HG02884 (cell line): Measurements from ENCODE around the gene TRAF1.

Experiments used
- ATAC-seq: cut with Tn5 transposase; IDR thresholded peaks from one replicate; pipeline ENCODE4 v1.9.1; 2021; ENCODE audit warnings: mild to moderate bottlenecking, moderate library complexity; ENCODE audit not compliant: unreplicated experiment

The TRAF1 gene

DNA sequence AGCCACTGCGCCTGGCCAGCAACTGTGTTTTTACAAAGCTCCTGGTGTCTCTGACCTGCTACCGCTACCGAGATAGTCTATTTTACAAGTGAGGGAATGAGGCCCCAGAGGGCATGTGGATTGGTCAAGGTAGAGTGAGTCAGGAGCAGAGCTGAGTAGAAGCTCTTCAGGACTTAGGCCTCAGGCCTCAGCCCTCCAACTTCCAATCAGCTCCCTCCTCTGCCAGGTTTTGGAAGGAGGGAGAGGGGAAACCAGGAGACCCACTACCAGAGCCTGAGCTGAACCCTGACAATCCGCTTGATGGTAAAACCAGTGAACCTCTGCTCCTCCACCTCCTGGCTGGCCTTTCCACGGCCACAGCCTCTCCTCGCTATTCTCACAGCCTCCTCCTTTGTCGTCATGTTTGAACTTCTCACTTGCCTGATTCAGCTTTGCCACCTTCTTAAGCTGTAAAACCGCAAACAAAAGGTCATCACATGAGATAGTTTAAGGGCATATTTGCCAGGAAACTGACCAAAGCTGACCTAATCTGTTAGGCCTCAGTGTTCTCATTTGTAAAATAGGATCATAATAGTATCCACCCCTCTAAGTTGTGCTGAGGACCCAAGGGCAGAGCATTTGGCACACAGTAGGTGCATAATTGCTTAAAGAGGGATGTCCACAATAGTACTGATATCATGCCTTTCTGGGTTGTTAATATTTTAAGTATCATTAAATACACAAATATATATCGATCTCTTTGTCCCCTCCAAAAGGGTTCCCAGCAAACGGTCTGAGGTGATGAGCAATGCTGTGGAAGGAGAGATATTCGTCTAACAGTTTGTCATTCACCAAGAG is 1.7 kb downstream of the TRAF1 start:
- ATAC-seq = no peak

DNA sequence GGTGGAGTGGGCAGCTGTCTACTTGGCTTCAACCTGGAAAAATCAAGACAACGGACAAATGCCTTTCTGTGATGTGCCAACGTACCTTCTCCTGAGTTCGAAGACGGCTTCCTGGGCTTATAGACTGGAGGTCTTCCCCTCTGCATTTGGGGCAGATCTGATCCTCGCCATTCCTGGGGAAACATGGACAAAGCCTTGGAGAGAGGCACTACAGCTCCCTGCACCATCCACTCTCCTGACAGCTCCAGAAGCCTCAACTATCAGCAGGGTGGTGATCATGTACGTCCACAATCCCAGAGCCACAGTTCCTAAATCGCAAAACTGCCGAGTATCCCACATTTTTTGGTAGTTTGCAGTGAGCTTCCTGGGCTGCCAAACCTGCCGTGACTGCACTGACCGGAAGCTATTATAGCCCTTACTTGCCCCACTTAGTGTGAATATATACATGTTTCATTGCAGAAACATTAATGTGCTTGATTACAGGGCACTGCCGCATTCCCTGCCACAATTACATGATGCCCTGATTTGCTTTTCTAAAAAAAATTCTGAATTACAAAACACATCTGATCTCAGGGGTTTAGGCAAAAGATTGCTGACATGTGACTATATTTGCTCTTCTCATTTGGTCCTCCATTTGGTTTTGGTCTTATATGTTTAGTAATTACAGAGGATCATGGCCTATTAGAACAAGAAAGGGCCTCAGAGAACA is 2.8 kb downstream of the TRAF1 start:
- no peak for ATAC-seq

DNA sequence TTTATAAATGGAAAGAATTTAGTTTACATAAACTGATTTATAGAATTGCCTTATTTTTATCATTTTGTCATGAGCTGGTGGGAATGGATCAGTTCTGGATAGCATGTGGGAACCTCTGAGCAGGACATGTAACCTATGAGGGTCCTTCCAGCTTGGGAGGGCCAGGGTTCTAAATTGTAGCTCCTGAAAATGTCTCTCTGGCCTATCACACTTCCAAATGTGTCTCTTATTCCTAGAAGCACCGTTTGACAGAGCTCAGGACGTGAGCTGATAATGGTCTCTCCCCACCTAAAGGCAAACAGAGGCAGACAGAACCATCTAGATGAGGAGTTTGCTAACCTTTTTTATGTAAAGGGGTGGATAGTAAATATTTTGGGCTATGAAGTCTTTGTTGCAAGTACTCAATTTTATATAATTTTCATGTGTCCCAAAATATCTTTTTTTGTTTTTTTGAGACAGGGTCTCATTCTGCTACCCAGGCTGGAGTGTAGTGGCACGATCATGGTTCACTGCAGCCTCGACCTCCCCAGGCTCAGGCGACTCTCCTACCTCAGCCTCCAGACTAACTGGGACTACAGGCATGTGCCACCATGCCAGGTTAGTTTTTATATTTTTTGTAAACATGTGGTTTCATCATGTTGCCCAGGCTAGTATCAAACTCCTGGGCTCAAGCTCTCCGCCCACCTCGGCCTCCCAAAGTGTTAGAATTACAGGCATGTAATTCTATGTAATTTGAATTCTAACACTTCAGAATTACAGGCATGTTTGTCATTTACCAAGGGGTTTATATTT is 4.0 kb downstream of the TRAF1 start:
- ATAC-seq = no peak

DNA sequence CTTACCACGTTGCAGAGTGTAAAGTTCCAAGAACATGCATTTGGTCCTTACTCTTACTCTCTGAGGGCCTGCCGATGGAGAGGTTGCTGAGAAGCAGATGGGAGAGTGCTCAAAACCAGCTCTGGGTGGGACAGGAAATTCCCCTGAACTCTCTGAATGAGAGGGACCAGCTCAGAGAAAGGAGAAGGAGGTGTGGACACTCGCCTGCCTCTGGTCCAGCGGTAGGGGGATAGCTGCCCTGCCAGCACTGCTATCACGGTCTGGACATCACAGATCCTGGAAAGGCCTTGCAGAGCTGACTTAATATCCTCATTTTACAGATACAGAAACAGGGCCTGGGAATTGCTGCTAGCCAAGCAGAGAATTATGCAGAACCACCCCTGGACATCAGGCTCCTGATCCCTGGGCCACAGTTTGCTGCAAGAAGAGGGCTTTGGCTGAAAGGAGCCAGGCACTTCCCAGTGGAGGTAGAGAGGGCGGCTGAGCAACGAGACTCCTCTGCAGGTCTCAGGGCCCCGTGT is 4.9 kb downstream of the TRAF1 start:
- no peak for ATAC-seq

DNA sequence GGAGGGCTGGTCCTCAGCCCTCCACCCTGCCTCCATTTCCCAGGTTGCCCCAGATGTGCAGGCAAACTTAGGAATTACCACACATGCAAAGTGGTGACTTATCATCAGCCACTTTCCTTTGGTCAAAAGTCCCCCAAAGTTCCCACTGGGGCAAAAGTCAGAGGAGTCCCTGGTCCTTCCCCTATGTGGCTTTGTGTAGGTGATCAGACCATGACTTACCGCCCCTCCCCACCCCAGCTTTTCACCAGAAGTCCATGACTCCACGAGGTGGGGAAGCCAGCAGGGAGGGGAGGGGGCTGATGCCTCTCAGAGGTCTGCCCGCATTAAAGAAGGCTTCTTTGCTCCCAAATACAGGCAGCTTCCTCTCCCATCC is 5.8 kb downstream of the TRAF1 start:
- no peak for ATAC-seq

DNA sequence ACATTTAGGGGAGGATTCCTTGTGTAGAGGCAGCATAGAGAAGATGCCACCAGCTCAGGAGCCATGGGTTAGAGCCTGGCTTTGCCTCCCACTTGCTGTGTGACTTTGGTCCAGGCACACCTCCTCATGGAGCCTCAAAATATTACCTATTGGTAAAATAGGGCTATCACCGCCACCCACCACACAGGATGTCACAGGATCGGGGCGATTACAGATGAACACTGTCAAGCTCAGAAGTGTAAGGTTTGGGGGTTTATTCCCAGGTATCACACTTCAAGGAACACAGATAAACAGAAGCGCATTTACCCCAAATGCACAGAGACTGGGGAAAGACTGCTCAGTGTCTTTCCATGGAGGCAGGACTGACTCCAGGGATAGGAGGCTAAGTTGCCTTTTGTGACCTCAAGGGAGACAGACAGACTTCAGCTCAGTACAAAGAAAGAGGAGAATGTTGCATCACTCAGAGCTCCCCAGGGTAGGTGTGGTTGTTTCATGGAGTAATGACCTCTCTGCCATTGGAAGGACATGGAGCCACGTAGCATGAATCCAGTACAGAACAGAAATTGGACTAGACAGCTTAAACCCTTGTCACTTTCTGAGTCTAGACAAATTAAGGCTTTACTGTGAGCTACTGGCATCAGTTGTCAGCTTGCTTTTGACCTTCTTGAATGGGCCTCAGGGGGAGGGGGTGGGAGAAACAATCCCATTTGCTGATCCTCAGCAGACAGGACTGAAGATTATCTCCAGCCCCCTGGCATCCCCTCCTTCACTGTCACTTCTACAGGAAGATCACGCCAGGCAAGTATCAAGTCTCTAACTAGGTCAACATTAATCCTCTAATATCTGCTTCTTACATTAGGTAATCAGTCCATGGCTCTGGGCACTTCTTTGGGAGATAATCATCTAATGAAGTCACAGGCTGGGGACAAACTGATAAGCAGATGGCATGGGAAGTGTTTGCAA is 6.5 kb downstream of the TRAF1 start:
- no peak for ATAC-seq

DNA sequence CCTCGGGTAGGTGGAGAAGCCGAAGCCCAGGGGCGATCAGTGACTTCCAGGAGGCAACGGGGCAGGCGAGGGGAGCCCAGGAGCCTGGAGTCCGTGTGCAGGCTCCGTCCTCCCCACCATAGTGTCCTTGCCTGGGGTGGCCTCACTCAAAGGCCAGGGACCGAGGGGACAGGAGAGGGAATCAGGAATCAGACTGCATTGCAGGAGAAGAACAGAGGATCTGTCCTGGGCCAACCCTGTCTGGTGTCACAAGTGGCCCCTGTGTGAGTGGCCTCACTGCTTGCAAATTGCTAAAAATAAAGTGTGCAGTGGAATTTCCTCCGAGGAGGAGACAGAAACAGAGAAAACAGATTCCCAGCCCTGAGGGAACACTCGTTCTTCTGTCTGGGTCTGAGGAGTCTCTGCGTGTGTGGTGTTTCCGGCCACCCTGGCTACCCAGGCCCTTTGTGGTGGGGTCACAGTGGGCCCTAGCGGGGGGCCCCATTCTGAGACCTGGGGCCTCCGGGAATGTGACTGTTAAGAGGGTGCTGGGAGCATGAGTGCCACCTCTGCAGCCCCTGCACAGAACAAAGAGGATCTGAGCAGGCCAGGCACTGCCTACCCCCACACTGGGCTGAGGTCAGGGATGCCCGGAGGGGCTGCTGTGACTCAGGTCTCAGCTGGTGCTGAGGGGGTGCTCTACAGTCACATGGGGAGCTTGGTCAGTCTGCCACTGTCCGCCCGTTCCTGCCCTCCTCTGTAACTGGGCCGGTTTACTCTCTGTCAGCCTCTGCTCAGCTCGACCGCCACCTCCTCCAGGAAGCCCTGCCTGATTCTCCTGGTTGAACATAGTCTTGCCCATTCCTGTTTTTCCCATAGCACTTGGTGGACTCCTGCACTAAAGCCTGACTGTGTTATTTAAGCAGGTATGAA is 7.4 kb downstream of the TRAF1 start:
- no peak for ATAC-seq

DNA sequence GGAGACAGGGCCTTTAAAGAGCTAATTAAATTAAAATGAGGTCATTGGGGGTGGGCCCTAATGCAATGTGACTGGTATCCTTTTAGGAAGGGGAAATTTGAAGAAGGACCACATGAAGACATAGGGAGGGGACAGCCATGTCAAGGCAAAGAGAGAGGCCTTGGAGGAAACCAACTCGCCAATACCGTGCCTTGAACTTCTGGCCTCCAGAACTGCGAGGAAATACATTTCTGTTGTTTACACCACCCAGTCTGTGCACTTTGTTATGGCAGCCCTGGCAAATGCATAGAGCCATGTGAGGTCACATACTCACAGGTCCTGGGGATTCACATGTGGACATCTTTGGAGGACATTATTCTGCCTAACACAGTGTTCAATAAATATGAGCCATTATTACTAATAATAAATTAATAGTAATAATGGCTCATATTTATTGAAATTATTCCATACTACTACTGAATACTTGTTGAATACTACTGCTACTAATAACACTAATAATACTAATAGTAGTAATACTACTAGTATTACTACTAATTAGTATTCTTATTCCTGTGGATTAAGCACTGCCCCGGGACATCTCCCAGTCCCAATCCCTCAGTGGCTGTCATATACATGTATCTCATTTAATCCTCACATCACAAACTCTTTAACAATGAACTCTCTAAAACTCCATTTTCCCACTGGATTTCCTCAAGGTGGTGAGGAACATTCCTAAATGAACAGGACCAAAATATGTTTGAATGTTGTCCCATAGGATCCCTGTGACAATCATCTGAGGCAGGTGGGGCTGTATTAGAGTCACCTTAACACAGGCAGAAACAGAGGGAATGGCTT is 8.4 kb downstream of the TRAF1 start:
- no peak for ATAC-seq

DNA sequence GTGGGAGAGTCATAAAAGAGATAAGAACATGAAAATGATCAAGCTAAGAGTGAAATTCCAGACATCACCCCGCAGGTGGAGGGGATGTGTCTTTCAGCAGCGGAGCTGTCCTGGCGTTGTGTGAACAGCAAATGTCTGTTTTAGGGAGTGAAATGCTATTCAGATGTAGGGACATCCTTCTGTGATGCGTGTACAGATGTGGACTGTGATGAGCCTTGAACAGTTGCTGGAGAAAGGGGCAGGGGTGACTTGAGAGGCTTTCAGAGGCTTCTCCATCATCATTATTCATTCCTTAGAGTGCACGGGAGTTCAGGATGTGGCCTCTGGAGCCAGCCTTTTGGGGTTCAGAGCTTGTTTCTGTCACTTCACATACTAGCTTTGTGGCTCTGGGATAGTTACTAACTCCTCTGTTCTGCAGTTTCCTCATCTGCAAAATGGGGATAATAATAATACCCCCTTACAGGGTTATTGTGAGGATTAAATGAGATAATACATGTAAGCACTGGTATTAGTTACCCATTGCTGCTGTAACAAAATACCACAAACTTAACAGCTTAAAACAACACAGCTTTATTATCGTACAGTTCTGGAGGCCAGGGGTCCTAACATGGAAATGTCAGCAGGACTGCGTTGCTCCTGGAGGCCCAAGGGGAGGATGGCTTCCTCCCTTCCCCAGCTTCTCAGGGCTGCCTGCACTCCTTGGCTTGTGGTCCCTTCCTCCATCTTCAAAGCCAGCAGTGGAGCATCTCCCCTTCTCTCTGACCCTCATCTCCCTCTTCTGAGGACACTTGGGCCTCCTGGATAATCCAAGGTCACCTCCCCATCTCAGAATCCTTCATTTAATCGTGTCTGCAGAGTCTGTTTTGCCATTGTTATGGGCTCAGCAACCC is 9.4 kb downstream of the TRAF1 start:
- no peak for ATAC-seq

DNA sequence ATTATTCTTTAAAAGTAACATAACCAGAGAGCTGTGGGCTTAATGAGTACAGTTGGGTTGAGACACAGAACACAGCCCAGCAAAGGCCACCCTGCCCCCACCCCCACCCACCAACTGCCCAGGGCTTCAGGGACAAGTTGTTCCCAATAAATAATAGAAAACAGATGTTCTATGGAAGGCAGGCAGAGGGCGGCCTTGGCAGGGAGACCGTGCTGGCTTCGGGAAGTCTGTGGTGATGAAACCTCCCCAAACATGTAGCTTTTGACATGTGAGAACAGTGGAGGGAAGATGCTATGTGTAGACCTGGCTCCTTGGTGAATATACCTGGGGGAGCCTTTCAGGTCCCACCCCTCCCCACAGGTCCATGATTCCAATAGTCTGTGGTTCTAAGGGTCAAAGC is 10.0 kb downstream of the TRAF1 start:
- ATAC-seq = no peak

DNA sequence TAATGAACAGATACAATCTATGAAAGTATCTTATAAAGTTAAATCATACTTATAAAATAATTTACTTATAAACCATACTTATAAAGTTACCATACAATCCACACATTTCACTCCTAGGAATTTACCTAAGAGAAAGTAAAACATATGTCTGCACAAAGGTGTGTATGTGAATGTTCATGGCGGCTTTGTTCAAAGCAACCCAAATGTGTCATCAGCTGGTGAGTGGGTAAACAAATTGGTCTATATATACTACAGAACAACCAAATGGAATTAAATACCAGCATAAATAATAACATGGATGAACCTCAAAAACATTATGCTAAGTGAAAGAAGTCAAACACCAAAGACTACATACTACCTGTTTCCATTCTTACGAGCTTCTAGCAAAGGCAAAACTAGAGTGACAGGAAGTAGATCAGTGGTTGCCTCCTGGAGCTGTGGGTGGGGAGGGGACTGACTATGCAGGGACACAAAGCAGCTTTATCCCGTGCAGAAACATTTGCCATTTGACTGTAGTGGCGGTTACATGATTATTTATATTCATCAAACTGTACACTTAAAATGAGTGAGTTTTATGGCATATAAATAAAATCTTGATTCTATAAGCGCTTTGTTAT is 10.6 kb downstream of the TRAF1 start:
- ATAC-seq = no peak

DNA sequence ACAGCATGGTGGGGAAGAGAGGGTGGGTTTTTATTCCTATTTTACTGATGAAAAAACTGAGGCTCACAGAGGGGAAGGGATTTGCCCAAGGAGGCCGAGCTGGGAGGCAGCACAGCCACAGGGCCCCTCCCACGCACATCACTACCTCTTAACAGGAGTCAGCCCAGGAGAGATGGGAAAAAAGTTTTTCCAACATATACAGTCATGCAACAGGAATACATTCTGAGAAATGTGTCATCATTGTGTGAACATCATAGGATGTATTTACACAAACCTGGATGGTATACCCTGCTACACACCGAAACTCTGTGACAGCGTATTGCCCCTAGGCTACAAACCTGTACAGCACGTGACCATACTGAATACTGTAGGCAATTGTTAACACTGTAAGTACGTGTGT is 11.6 kb downstream of the TRAF1 start:
- ATAC-seq = no peak

DNA sequence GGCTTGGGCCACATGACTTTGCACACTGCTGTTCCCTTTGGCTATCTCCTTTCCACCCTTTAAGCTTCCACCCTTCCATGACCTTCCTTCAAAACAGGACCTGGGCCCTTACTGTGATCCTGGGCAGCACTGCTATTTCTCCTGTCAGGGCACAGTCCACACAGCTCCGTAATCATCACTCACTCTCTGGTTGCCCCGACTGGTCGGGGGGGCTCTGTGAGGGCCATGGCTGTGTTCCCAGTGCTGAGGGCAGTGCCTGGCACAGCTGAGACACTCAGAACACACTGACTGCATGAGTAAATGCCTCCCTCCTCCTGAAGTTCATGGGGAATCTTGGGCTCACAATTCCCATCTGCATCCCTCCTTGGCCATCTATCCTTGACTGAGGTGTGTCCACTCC is 12.2 kb downstream of the TRAF1 start:
- ATAC-seq = no peak

DNA sequence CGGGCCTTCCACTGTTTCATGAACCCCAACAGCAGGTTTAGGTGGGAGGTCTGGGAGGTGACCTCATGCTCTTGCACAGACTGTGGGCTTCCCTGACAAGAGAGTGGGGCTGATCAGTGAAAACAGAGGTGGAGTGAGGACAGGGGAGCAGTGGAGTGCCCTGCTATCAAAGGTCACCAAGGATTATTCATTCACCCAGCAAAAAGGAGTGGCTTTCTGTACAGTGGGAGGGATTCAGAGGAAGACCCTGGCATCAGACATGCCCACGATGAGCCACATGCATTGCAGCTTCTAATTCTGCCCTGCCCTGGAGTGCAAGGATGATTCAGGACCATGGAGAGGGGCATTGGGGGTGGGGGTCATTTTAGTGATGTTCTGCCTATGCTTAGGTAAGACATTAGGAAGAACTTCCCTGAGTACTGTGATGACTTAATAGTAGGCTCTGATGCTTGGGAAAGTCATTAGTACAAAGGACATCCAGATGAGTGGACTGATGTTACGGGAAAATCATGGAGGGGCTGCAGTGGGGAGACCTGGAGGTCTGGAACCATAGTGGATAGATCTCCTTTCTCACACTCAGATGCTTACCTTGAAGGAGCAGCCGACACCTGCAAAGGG is 12.8 kb downstream of the TRAF1 start:
- ATAC-seq = no peak

DNA sequence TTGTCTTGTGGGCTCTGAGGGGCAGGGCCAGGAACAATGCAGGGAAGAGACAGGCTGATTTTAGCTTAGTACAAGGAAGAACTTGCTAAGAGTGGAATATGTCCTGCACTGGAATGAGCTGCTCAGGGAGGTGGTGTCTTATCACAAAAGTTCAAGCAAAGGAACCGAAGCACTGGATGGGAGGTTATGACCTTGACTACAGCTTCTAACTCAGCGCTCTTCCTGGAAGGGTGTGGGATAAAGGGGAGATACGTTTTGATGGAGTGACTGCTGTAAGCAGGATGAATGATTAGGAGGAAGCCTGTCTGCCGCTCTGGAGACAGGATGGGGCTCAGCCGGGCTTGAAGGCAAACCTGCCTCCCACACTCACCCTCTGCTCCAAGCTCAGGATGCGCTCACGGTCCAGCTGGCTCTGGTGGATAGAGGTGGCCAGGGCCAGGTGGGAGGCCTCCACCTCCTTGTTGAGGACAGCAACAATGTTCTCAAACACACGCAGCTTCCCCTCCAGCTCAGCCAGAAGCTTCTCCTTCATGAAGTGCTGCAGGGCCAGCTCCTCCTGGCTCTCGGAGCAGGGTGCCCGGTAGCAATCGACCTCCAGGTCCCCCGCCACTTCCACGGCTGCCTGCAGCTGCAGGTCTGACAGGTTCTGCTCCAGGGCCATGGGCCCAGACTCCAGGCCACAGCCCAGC is 13.5 kb downstream of the TRAF1 start:
- ATAC-seq = no peak

DNA sequence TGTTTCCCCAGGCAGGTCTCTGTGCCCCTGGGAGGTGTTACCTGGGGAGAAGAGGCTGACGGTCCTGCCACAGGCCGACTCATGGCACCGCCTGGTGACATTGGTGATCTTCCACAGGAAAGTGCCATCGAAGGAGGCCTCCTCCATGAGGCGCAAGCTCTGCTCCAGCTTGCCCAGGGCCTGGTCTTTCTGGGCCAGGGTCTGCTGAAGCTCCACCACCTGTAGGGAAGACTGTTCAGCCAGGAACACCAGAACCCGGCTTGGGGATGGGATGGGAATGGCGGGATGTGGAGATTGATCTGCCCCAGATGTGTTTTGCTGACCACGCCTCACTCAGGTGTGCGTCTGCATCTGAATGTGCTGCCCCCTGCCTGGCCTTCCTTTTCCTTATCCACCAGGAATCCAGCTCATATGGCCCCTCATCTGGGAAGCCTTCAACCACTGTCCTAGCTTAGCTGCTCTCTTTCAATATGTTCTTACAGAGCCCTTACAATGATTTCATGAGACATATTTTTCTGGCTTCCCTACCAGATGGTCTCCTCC is 15.2 kb downstream of the TRAF1 start:
- ATAC-seq = no peak
